ENCODE measurements around the gene PPP2R5C.

PPP2R5C gene

GRCh38 chr14:101755591-101756324 lies 5.8 kb upstream of the PPP2R5C start:
- DNase-seq (ENCODE audit: low read depth) = no peak

GRCh38 chr14:101757064-101757838 lies 4.3 kb upstream of the PPP2R5C start:
- DNase-seq (ENCODE audit: low read depth) = no peak

GRCh38 chr14:101757839-101758211 lies 3.7 kb upstream of the PPP2R5C start:
- DNase-seq (ENCODE audit: low read depth) = no peak

- no peak for DNase-seq (ENCODE audit: low read depth)
Observed at GRCh38 chr14:101758913-101759593, 2.5 kb upstream of the PPP2R5C start.

- DNase-seq (ENCODE audit: low read depth) = peak; percentile 98
Observed at GRCh38 chr14:101760138-101761011, 1.1 kb upstream of the PPP2R5C start.

GRCh38 chr14:101761881-101762529 lies 496 bp downstream of the PPP2R5C start:
- no peak for DNase-seq (ENCODE audit: low read depth)

- no peak for DNase-seq (ENCODE audit: low read depth)
Observed at GRCh38 chr14:101762530-101763101, 1.1 kb downstream of the PPP2R5C start.

- no peak for DNase-seq (ENCODE audit: low read depth)
Observed at GRCh38 chr14:101763941-101764709, 2.6 kb downstream of the PPP2R5C start.

- DNase-seq (ENCODE audit: low read depth) = no peak
Observed at GRCh38 chr14:101767618-101768362, 6.3 kb downstream of the PPP2R5C start.

GRCh38 chr14:101770183-101770582 lies 8.7 kb downstream of the PPP2R5C start:
- no peak for DNase-seq (ENCODE audit: low read depth)

GRCh38 chr14:101772770-101773169 lies 11.3 kb downstream of the PPP2R5C start:
- no peak for DNase-seq (ENCODE audit: low read depth)

GRCh38 chr14:101773378-101773777 lies 11.9 kb downstream of the PPP2R5C start:
- DNase-seq (ENCODE audit: low read depth) = no peak

GRCh38 chr14:101774006-101774795 lies 12.7 kb downstream of the PPP2R5C start:
- no peak for DNase-seq (ENCODE audit: low read depth)

- no peak for DNase-seq (ENCODE audit: low read depth)
Observed at GRCh38 chr14:101774814-101775213, 13.3 kb downstream of the PPP2R5C start.

- no peak for DNase-seq (ENCODE audit: low read depth)
Observed at GRCh38 chr14:101775826-101776225, 14.3 kb downstream of the PPP2R5C start.

GRCh38 chr14:101776344-101776743 lies 14.8 kb downstream of the PPP2R5C start:
- DNase-seq (ENCODE audit: low read depth) = no peak

- DNase-seq (ENCODE audit: low read depth) = no peak
Observed at GRCh38 chr14:101780390-101780789, 18.9 kb downstream of the PPP2R5C start.

GRCh38 chr14:101780887-101781239 lies 19.4 kb downstream of the PPP2R5C start:
- DNase-seq (ENCODE audit: low read depth) = no peak
